ENCODE data around the gene SPINT1. TPM values are rescaled to one million over a fixed set of nuclear protein-coding genes. Genes with fewer than 3 reads are reported as not detected.

SPINT1 gene
- total RNA-seq, 1 donor from 2014 or later = 145 TPM

- H3K27me3 ChIP-seq (ENCODE audit: control insufficient read depth, insufficient read depth, low read length) = no peaks in the 10 kb centered on the region
- H3K4me3 ChIP-seq (ENCODE audit: low read depth, low read length) = no peak overlapping the region
- DNase-seq (ENCODE audit: low read depth) (peak; percentile 67), FAIRE-seq (no peak)
- peaks cover 2% of the 10 kb centered on the region for H3K36me3 ChIP-seq (ENCODE audit: control insufficient read depth, insufficient read depth, low read length)
- no peak for TF ChIP-seq CTCF (IDR thresholded peaks at IDR 0.05; ENCODE audit: insufficient read depth, low read length, severe bottlenecking)
Observed at GRCh38 chr15:40893019-40893670, 49.3 kb downstream of the SPINT1 start.

- TF ChIP-seq CTCF (IDR thresholded peaks at IDR 0.05; ENCODE audit: insufficient read depth, low read length, severe bottlenecking) = peak; percentile 98
- Histone ChIP-seq H3K36me3 (ENCODE audit: control insufficient read depth, insufficient read depth, low read length) (peaks cover 3% of the 10 kb centered on the region), H3K27me3 (ENCODE audit: control insufficient read depth, insufficient read depth, low read length) (no peaks in the 10 kb centered on the region), H3K4me3 (ENCODE audit: low read depth, low read length) (peak within 1 kb of the TSS; percentile 78)
- FAIRE-seq (no peak), DNase-seq (ENCODE audit: low read depth) (peak; percentile 93)
Observed at GRCh38 chr15:40893733-40894680, 50.2 kb downstream of the SPINT1 start, which contains the start of gene VPS18. VPS18 (plus strand) TSS chr15:40894450; CDS start chr15:40894769, 319 bp downstream.

- DNase-seq (ENCODE audit: low read depth) (peak; percentile 67), FAIRE-seq (no peak)
- H3K27me3 ChIP-seq (ENCODE audit: control insufficient read depth, insufficient read depth, low read length) = no peaks in the 10 kb centered on the region
- TF ChIP-seq CTCF (IDR thresholded peaks at IDR 0.05; ENCODE audit: insufficient read depth, low read length, severe bottlenecking) = peak; percentile 68
- H3K36me3 ChIP-seq (ENCODE audit: control insufficient read depth, insufficient read depth, low read length) = peaks cover 12% of the 10 kb centered on the region
- H3K4me3 ChIP-seq (ENCODE audit: low read depth, low read length) = peak overlapping the region; percentile 78
Observed at GRCh38 chr15:40894681-40895448, 51.0 kb downstream of the SPINT1 start.

- FAIRE-seq = no peak
- peaks cover 31% of the 10 kb centered on the region for H3K36me3 ChIP-seq (ENCODE audit: control insufficient read depth, insufficient read depth, low read length)
Observed at GRCh38 chr15:40899536-40900207, 55.8 kb downstream of the SPINT1 start.

More at GRCh38 chr15:40899536-40900207, 55.8 kb downstream of the SPINT1 start:
- TF ChIP-seq CTCF (IDR thresholded peaks at IDR 0.05; ENCODE audit: insufficient read depth, low read length, severe bottlenecking) = no peak
- DNase-seq (ENCODE audit: low read depth) = no peak
- Histone ChIP-seq H3K4me3 (ENCODE audit: low read depth, low read length) (no peak overlapping the region), H3K27me3 (ENCODE audit: control insufficient read depth, insufficient read depth, low read length) (no peaks in the 10 kb centered on the region)
